SHP77 treated with DMSO at 0.1 percent for 48 hours (cell line): ENCODE data around the gene HECTD2.
"Not testable (repeated sequence)": the region's sequence is repeated elsewhere in the genome, so short reads cannot be mapped to it uniquely, and the experiment has no call there.

Source experiments
- DNase-seq: peaks from one replicate; lab custom pipeline; 2025; lab: John Stamatoyannopoulos, UW

Gene HECTD2

DNA sequence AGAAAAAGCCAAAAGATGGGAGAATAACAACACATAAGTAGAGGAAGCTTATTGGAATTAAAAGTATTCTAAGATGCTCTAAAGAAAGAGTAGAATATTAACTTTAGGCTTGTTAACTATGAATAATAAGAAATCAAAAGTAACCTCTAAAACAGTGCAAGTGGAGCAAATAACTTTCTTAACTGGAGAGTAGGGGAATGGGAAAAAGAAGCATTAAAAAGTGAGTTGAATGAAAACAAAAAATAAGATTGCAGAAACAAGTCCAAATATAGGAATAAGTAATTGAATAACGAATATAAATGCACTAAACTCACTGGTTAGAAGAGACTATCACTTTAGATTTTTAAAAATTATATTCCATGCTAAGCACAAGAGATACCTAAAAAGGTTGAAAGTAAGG, 63.9 kb downstream of the HECTD2 start:
- DNase-seq, result no peak

- DNase-seq, result no peak
These were observed 67.1 kb downstream of the HECTD2 start for GRCh38 chr10:91477236-91477635.

GRCh38 chr10:91479583-91479982, 69.4 kb downstream of the HECTD2 start:
- DNase-seq, result no peak

DNA sequence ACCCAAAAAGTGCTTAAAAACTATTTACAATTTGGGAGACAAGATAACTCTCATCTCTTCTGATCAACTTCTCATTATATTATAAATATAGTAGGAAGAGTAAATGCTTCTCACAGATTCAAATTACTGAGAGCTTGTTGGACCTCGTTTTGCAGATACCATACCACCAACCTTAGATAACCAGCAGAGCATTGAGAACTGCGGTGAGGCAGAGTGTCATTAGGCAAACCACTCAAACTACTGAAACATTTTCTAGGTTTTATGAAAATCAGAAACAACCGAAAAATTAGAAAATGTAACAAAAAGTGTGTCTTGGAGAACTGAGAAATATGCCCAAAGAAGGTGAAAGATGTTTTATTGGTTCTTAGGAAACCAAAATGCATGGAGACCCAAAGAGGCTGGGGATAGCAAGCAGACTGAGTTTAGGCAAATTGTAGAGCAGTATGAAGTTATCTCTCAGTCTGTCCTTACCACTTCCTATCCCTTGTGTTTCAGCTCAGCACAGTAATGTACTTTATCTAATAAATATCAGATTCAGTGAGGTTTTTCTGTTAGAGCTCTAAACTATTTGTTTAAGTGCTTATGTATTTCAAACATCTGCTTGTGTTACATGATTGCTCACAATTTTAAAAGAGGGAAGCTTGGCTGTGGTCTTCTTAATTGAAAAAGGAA, 77.9 kb downstream of the HECTD2 start:
- DNase-seq, result no peak

DNA sequence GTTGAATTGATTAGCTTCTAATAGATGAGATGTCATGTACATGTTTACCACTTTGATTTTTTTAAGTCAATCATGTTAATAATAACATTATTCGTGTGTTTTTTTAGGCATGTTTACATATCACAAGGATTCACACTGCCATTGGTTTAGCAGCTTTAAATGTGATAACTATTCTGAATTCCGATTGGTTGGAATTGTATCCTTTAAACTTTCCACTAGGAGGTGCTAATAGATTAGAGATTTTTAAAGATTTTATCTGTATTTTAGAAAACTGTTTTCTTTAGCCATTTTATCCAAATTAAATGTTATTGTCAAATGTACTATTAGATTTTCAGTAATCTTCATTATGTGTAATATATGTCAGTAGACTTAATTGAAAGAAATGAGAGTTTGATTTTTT, 83.2 kb downstream of the HECTD2 start:
- no peak for DNase-seq

DNA sequence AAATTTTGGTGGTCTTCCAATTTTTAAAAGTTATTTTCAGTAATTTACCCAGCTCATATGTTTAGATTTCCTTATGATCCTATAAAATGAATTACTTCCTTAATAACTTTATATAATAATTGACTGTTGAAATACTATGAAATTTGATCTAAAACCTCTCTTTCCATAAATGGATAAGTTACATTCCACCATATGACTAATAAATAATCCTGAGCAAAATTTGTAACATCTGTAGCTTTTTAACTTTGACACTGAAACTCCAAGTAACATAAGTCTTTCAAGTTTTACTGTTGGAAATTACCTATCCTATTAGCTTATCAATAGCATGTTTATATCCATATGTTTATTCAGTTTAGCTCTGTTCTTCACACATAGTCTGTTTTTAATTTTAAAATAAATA, 85.3 kb downstream of the HECTD2 start:
- DNase-seq, result no peak

- DNase-seq, result no peak
These were observed 85.9 kb downstream of the HECTD2 start for GRCh38 chr10:91496016-91496415.

GRCh38 chr10:91511549-91512330, 101.6 kb downstream of the HECTD2 start:
- DNase-seq, result no peak

DNA sequence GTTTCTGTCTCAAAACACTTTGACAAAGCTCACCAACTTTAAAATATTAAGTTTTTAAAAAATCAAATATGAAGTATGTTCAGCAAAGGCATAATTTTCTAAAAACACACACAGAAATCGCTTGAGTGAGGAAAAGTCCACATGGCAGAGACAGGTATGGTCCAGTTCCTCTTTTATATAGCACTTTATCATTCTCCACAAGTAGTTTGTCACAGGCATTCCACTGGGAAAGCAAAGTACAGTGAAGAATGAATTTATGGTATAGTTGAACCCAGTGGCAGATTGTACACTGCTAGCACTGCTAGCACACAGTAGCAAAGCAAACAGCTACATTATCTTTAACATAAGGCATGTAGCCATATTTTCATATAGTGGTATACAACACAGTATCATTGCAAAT, 102.3 kb downstream of the HECTD2 start:
- DNase-seq, result no peak

DNA sequence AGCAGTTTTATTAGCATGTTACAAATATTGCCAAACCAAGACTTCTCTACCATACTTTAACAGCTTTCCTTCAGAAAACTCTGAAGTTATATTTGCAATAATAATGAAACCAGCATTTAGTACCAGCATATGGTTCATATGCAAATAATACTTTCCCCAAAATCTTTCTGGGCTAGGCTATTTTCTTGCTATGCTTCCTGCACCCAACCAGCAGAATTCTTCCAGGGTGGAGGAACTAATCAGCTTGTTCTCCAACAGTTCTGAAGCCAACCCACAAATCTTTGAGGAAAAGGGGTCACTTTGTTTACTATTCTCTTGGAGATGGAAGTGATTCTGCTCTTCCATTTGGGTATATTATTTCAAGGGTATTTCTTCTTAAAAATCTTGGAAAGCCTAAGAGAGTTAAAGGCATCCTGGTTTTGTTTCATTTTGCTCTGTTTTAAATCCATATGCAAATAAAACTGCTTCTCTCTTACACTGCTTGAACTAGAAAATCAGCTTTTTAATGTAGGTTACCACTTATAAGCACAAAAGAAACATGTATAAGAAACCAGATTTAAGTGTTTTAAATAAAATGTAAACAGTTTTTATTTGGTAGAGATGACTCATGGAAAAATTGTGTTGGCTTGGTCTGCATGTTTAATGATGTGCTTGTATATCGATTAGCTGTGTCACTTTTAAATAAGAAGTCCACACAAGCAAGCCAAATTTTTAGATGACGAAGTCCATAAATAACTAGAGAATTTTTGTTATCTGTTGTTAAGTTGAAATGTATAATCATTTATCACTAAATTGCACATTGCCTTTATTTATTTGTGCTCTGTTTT, 103.7 kb downstream of the HECTD2 start:
- no peak for DNase-seq

- no peak for DNase-seq
These were observed 104.6 kb downstream of the HECTD2 start for GRCh38 chr10:91514787-91515186.

DNA sequence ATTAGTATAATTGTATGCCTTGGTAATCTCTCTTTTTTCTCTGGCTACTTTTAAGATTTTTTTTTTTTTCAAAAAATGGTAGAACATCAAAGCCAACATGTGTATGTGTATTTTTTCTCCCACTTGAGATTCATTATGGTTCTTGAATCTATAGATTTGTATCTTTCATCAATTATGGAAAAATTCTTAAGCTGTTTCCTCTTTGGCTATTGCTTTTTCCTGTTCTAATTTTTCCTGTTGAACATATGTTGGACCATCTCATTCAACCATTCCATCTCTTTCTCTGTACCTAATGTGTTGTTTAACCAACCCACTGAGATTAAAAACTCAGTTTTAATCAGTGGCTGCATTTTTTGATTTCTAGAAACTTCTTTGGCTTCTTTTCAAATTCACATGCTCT, 107.2 kb downstream of the HECTD2 start:
- DNase-seq, result no peak

GRCh38 chr10:91519899-91520514, 109.9 kb downstream of the HECTD2 start:
- no peak for DNase-seq

GRCh38 chr10:91520661-91521060, 110.5 kb downstream of the HECTD2 start:
- no peak for DNase-seq

DNA sequence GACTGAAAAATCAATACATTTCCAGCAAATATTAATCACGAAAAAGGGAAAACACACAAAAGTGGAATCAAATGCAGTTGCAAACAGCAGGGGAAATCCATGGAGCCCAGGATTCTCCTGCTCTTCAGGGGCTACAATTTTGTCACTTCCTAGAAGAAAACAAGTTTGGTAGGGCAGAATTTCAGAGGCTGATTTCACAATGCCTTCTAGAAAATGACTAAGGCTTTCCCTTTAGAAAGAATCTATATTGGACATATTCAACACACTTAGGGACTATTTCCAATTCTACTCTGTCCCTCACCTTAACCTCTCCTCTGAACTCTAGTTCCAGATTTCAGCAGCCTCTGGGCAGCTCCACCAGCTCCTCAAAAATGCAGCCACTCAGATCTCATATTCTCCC, 111.3 kb downstream of the HECTD2 start:
- no peak for DNase-seq

DNA sequence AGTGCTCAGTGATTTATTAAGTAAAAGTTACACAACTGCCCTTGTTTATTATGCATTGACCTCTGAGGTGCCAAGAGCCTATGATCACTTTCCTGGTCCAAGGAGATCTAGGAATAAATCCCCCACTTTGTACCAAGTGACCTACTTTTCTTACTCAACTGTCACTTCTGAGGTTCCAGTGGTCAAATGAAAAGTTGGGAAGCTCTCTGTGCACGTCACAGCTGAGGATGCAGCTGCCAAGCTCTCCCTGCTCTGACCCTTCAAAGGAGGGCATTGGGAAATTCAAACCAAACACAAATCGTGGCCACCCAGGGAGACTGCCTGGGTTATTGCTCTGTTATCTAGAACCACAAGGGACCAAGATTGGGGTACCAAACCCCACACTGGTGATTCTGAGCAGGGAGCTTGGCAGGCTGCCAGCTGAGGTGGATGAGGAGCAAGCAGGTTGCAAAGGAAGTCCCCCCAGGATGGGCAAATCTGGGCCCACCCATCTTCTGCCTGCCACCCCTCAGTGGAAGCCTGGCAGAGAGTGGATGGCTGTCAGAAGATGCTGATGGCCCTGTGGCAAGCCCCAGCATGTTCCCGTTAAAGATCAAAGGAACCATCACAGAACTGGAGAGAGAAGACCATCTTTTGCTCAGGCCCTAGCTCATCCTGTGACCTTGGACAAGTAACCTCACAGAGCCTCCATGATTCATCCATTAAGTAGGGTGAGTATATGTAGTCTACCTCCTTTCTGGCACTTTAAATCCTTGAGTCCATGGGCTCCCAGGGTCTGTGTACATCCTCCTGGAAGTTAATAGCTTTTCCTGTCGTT, 116.0 kb downstream of the HECTD2 start:
- DNase-seq, result no peak

GRCh38 chr10:91528080-91528479, 117.9 kb downstream of the HECTD2 start:
- DNase-seq, result no peak

GRCh38 chr10:91528768-91529167, 118.6 kb downstream of the HECTD2 start:
- DNase-seq, result no peak

DNA sequence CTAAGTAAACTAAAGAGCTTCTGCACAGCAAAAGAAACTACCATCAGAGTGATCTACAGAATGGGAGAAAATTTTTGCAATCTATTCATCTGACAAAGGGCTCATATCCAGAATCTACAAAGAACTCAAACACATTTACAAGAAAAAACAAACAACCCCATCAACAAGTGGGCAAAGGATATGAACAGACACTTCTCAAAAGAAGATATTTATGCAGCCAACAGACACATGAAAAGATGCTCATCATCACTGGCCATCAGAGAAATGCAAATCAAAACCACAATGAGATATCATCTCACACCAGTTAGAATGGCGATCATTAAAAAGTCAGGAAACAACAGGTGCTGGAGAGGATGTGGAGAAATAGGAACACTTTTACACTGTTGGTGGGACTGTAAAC, 124.6 kb downstream of the HECTD2 start:
- DNase-seq, result not testable (repeated sequence)

- DNase-seq, result no peak
These were observed 126.0 kb downstream of the HECTD2 start for GRCh38 chr10:91536111-91536510.

DNA sequence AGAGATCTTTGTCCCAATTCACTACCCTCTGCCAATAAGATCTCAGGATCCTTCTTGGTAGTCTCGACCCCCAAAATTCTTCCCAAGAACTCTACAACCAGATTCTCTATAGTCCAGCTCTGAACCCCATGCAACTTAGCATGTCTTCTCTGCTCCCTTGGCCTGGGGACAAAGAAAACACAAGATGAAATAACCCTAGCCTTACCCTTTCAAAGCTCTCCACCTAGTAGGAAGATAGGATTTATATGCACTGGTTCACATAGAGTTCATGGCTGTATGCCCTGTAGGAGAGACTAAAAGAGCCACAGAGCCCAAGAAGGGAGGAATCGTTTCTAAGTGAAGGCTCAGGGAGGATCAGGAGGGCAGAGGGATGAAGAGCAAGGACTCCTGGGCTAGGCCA, 126.6 kb downstream of the HECTD2 start:
- DNase-seq, result no peak
